ENCODE results near the gene GRM1.

- TF ChIP-seq RCOR1 (IDR thresholded peaks at IDR 0.05; ENCODE audit: insufficient replicate concordance, low read length) (no peak), CTCF (conservative IDR thresholded peaks at IDR 0.05; ENCODE audit: low read depth, low read length) (no peak), RFX5 (IDR thresholded peaks at IDR 0.05; ENCODE audit: low read depth, low read length) (no peak)
Observed at GRCh38 chr6:146184701-146185100, 155.8 kb downstream of the GRM1 start.

Data from IMR-90 (cell line).